K562 (cell line): ENCODE measurements around the gene IGF2R. TPM values are rescaled to one million over a fixed set of nuclear protein-coding genes. Genes with fewer than 3 reads are reported as not detected.

Experiments used
- ATAC-seq: fragments of 200-7000 bp; cut with Tn5 transposase; 3 replicates; pipeline ENCODE4 v1.9.1; 2020; ENCODE audit warnings: moderate library complexity
- BruUV-seq: library from RNA; stranded (reverse); fragments of 400-500 nt; replicated peaks from 2 replicates; lab custom pipeline; 2021; lab: Mats Ljungman, UMichigan
- CTCF ChIA-PET: fragments of 300-600 bp; formaldehyde crosslinking; extraction: SDS; loops from one replicate; lab custom pipeline; 2021; ENCODE audit warnings: low intra/inter-chr PET ratio; lab: Yijun Ruan, JAX
- POLR2A ChIA-PET: fragments of 300-600, 350-650 bp; sonication (Branson Sonifier 250); formaldehyde crosslinking; extraction: SDS; loops from one replicate; lab custom pipeline; 2021; ENCODE audit warnings: antibody characterized with exemption, inconsistent platforms; lab: Yijun Ruan, JAX
- DNase-seq, 4 experiments: peaks; one replicate each; pipeline versions ENCODE4 v3.0.0 to v3.0.0-alpha.2; 2011 to 2018; ENCODE audit warnings: low spot score in 3 of 4, mixed read lengths in 3 of 4; ENCODE audit errors: extremely low read depth in 1 of 4
- FAIRE-seq: peaks from 2 replicates; lab custom pipeline; 2011; peaks lifted over from hg19 to GRCh38; lab: Jason Lieb, UNC
- H2AFZ ChIP-seq: 2 replicates; pipeline ENCODE4 v1.6.0; 2011; ENCODE audit warnings: low read depth, low read length, control low read depth, inconsistent platforms
- H3K27ac ChIP-seq: fragments of 200-600 bp; 3 replicates; pipeline ENCODE4 v1.8.0; 2011; ENCODE audit warnings: low read depth, mild to moderate bottlenecking, control low read depth, inconsistent platforms, low read length, moderate library complexity, mixed read lengths; ENCODE audit errors: extremely low read depth
- H3K27me3 ChIP-seq, 2 experiments: fragments of 300-600 bp in 1 of 2; 2 replicates in 1 of 2; 3 replicates in 1 of 2; pipeline versions ENCODE4 v1.6.0 to v1.8.0; 2011; ENCODE audit warnings: inconsistent platforms in 2 of 2, low read length in 2 of 2, mild to moderate bottlenecking in 1 of 2, mixed read lengths in 1 of 2, moderate library complexity in 1 of 2; ENCODE audit not compliant: control insufficient read depth in 2 of 2, insufficient read depth in 2 of 2
- H3K36me3 ChIP-seq: fragments of 300-600 bp; 3 replicates; pipeline ENCODE4 v1.8.0; 2011; ENCODE audit warnings: mild to moderate bottlenecking, low read length, inconsistent platforms; ENCODE audit not compliant: control insufficient read depth, insufficient read depth
- H3K4me1 ChIP-seq, 2 experiments: fragments of 200-600 bp in 1 of 2; replicated peaks in 1 of 2; 2 replicates in 1 of 2; 3 replicates in 1 of 2; pipeline versions ENCODE4 v1.5.1 to v1.8.0; 2011; ENCODE audit warnings: inconsistent platforms in 2 of 2, low read length in 2 of 2, mild to moderate bottlenecking in 1 of 2, mixed read lengths in 1 of 2, moderate library complexity in 1 of 2; ENCODE audit not compliant: control insufficient read depth in 2 of 2, insufficient read depth in 2 of 2
- H3K4me2 ChIP-seq: 2 replicates; pipeline ENCODE4 v1.6.1; 2011; ENCODE audit warnings: low read length, control low read depth, inconsistent platforms, mixed read lengths; ENCODE audit not compliant: insufficient read depth
- H3K4me3 ChIP-seq: fragments of 200-600 bp; sonication (generic), shearing (Covaris generic); 2 replicates; pipeline ENCODE4 v1.5.1; 2016; ENCODE audit warnings: control low read depth, inconsistent platforms
- H3K79me2 ChIP-seq: fragments of 200-600 bp; 3 replicates; pipeline ENCODE4 v1.8.0; 2011; ENCODE audit warnings: low read length, inconsistent platforms; ENCODE audit not compliant: control insufficient read depth, insufficient read depth
- H3K9ac ChIP-seq, 2 experiments: 2 replicates each; pipeline versions ENCODE4 v1.6.0 to v1.6.1; 2011; ENCODE audit warnings: low read depth in 2 of 2, low read length in 2 of 2, control low read depth in 1 of 2, inconsistent platforms in 1 of 2, mild to moderate bottlenecking in 1 of 2, mixed read lengths in 1 of 2; ENCODE audit not compliant: insufficient read depth in 1 of 2
- H3K9me1 ChIP-seq: one replicate; pipeline ENCODE4 v1.6.0; 2011; ENCODE audit warnings: inconsistent platforms, mild to moderate bottlenecking, low read length, moderate library complexity; ENCODE audit not compliant: control insufficient read depth, insufficient read depth
- H3K9me3 ChIP-seq: replicated peaks from 2 replicates; pipeline ENCODE4 v1.5.1; 2011; ENCODE audit warnings: low read depth, low read length, inconsistent platforms; ENCODE audit not compliant: control insufficient read depth, insufficient read depth
- H4K20me1 ChIP-seq: replicated peaks from 2 replicates; pipeline ENCODE4 v1.6.1; 2011; ENCODE audit warnings: low read length, inconsistent platforms, mixed read lengths; ENCODE audit not compliant: control insufficient read depth, insufficient read depth
- BCOR ChIP-seq: fragments of 450-650 bp; IDR thresholded peaks from 2 replicates; pipeline ENCODE4 v1.6.1; 2016
- FOXA3 ChIP-seq, 2 experiments: fragments of 450-650 bp in 1 of 2; sonication (generic) in 1 of 2; formaldehyde crosslinking; IDR thresholded peaks in 1 of 2; conservative IDR thresholded peaks in 1 of 2; 2 replicates each; pipeline versions ENCODE4 v1.4.0 to v1.8.0; 2020 to 2022; ENCODE audit warnings: mild to moderate bottlenecking in 2 of 2, missing genetic modification reagents in 1 of 2
- FOXK2 ChIP-seq, 2 experiments: fragments of 450-650 bp; IDR thresholded peaks in 1 of 2; conservative IDR thresholded peaks in 1 of 2; 2 replicates each; pipeline ENCODE4 v1.6.1; 2016; ENCODE audit warnings: low read depth in 2 of 2, mild to moderate bottlenecking in 1 of 2
- HMBOX1 ChIP-seq: sonication (generic); IDR thresholded peaks from 2 replicates; pipeline ENCODE4 v1.6.1; 2016
- HNRNPL ChIP-seq: fragments of 200-400 bp; formaldehyde crosslinking; IDR thresholded peaks from 2 replicates; pipeline ENCODE4 v1.6.1; 2017; ENCODE audit warnings: low read depth, mild to moderate bottlenecking, low read length
- HSF4 ChIP-seq: fragments of 250-450 bp; sonication (Bioruptor Pico); IDR thresholded peaks from 2 replicates; pipeline ENCODE4 v2.1.2; 2022; ENCODE audit warnings: mild to moderate bottlenecking, moderate library complexity, borderline replicate concordance
- KLF6 ChIP-seq: fragments of 250-450 bp; sonication (Bioruptor Pico); IDR thresholded peaks from 2 replicates; pipeline ENCODE4 v1.4.0; 2020; ENCODE audit warnings: mild to moderate bottlenecking, moderate library complexity, borderline replicate concordance
- LCOR ChIP-seq: sonication (generic); formaldehyde crosslinking; IDR thresholded peaks from 2 replicates; pipeline ENCODE4 v1.8.0; 2022; ENCODE audit warnings: mild to moderate bottlenecking, missing genetic modification reagents
- MLLT1 ChIP-seq, 2 experiments: fragments of 450-650 bp; IDR thresholded peaks; 2 replicates each; pipeline ENCODE4 v1.6.1; 2016
- MXD1 ChIP-seq: fragments of 250-450 bp; sonication (Bioruptor Pico); IDR thresholded peaks from 2 replicates; pipeline ENCODE4 v1.8.0; 2021; ENCODE audit warnings: borderline replicate concordance, mild to moderate bottlenecking, moderate library complexity; ENCODE audit not compliant: poor library complexity, severe bottlenecking
- SAFB2 ChIP-seq: fragments of 200-400 bp; formaldehyde crosslinking; IDR thresholded peaks from 2 replicates; pipeline ENCODE4 v1.6.1; 2018; ENCODE audit warnings: borderline replicate concordance, low read length, low read depth, moderate library complexity; ENCODE audit not compliant: severe bottlenecking
- VEZF1 ChIP-seq: fragments of 200-800 bp; sonication (Bioruptor generic); IDR thresholded peaks from 2 replicates; pipeline ENCODE4 v1.6.1; 2017; ENCODE audit warnings: missing genetic modification characterization, missing compliant biosample characterization
- ZKSCAN1 ChIP-seq: fragments of 150-350 bp; IDR thresholded peaks from 2 replicates; pipeline ENCODE4 v1.6.1; 2016; ENCODE audit warnings: low read depth, low read length
- ZNF282 ChIP-seq: sonication (generic); formaldehyde crosslinking; IDR thresholded peaks from 2 replicates; pipeline ENCODE4 v1.8.1; 2023; ENCODE audit warnings: missing genetic modification reagents
- WGBS: fragments of 100-300 bp; shearing (Covaris generic); methylation state at CpG from one replicate; pipeline ENCODE4 v1.1.6; 2016; ENCODE audit warnings: low coverage, mixed read lengths; ENCODE audit not compliant: insufficient coverage; ENCODE audit errors: missing lambda C conversion rate; 5-methylcytosine and 5-hydroxymethylcytosine counted together
- in situ Hi-C: fragments of 300-500 bp; cut with MboI; formaldehyde crosslinking; loops from 4 replicates; pipeline ENCODE4 v1.15.0; 2018; ENCODE audit warnings: inconsistent platforms, mixed read lengths
- intact Hi-C: fragments of 100-400 bp; cut with micrococcal nuclease; formaldehyde crosslinking; loops from 2 replicates; pipeline ENCODE4 v1.14.2; 2022
- polyA plus RNA-seq, 8 experiments: library from polyadenylated mRNA; depleted of rRNA in 4 of 8; stranded (reverse) in 5 of 8; unstranded in 3 of 8; fragments of >200 nt; fragmentation: Nextera tagmentation in 2 of 8; fragmentation: Illumina TruSeq in 1 of 8; extraction: Ambion mirVana in 2 of 8; extraction: Trizol in 1 of 8; gene quantifications; 2 replicates each; pipeline versions ENCODE4 v1.2.1 to v1.2.3, GENCODE V29; 2011 to 2014; ENCODE audit warnings: inconsistent platforms in 1 of 8, missing spikeins in 1 of 8
- total RNA-seq, 7 experiments: library from RNA; depleted of rRNA in 6 of 7; stranded (reverse); fragments of >200 nt in 6 of 7; fragmentation: Illumina TruSeq in 2 of 7; extraction: Trizol in 2 of 7; gene quantifications; 2 replicates each; pipeline versions ENCODE4 v1.2.1 to v1.2.3, GENCODE V29; 2011 to 2021; ENCODE audit warnings: low replicate concordance in 1 of 7

Gene IGF2R
- total and polyA plus RNA-seq, 9 of the 15 experiments (the other 6 are each of a cell fraction or from before 2014, with no cell fraction given) = 3.5 to 92.3 (median 34.5) TPM

- TF ChIP-seq MLLT1 (IDR thresholded peaks at IDR 0.05) (no peak), ZKSCAN1 (no peak), MXD1 (CRISPR knock-in tag) (no peak), FOXA3 (CRISPR knock-in tag; conservative IDR thresholded peaks at IDR 0.05 in 1 of 2, IDR thresholded peaks at IDR 0.05 in 1 of 2) (no peak)
These were observed 166.1 kb downstream of the IGF2R start (continued) for GRCh38 chr6:160134779-160135547.

GRCh38 chr6:160135907-160136655 is 167.2 kb downstream of the IGF2R start:
- CTCF ChIA-PET = no interaction called here
- Histone ChIP-seq H3K4me1 (peaks cover 0 to 13% of the 10 kb centered on the region in 2 experiments; a peak in 1 of 5 replicates), H3K36me3 (no peaks in the 10 kb centered on the region), H3K79me2 (no peaks in the 10 kb centered on the region), H3K9me3 (no peaks in the 10 kb centered on the region), H2AFZ (no peak overlapping the region), H3K9me1 (no peaks in the 10 kb centered on the region), H3K9ac (no peak overlapping the region; a peak in 1 of 4 replicates), H3K4me3 (no peak overlapping the region), H3K27ac (no peak overlapping the region), H4K20me1 (0 out of 2 replicates have a peak, but pooled peaks cover 6% of the 10 kb centered on the region), H3K27me3 (peaks cover 43 to 72% of the 10 kb centered on the region in 2 experiments), H3K4me2 (no peak overlapping the region)
- BruUV-seq = no TSS peak
- in situ Hi-C loops = no loop called here
- WGBS = 13% methylated on average over 21 of the region's 21 CpGs
- no peak for DNase-seq
- FAIRE-seq = no peak
- intact Hi-C loops = loop anchor here (5.0 kb wide), 2 partner anchors 131 to 274 kb away; no protein-coding TSS in a partner anchor
- no peak; the same call in 2 of the 3 replicates for ATAC-seq
- POLR2A ChIA-PET = interaction anchor here (0.6 to 1.2 kb wide), 2 partner anchors 13 to 18 kb away, joined by 3 to 4 read pairs; no protein-coding TSS in a partner anchor
- no peak for TF ChIP-seq LCOR
- TF ChIP-seq VEZF1 (CRISPR knock-in tag) = no peak
- no peak for TF ChIP-seq BCOR
- no peak for TF ChIP-seq ZNF282 (CRISPR knock-in tag)
- TF ChIP-seq HNRNPL = no peak
- no peak for TF ChIP-seq HSF4 (CRISPR knock-in tag)
- TF ChIP-seq FOXK2 (conservative IDR thresholded peaks at IDR 0.05 in 1 of 2, IDR thresholded peaks at IDR 0.05 in 1 of 2; ENCODE audit: low read depth in 2 of 2) = no peak
- TF ChIP-seq SAFB2 = no peak
- no peak for TF ChIP-seq KLF6 (CRISPR knock-in tag)
- TF ChIP-seq HMBOX1 = no peak
